Neural crest cell (in vitro differentiated cells): Measurements from ENCODE around the gene KRT33B. TPM values are rescaled to one million over a fixed set of nuclear protein-coding genes. Genes with fewer than 3 reads are reported as not detected.
A peak's percentile ranks its signal among the peaks of the same experiment; 100 is the strongest.

Experiments
- DNase-seq: peaks from one replicate; pipeline ENCODE4 v3.0.0; 2021; ENCODE audit warnings: low read depth, mixed read lengths, low spot score
- H3K27ac Mint-ChIP-seq: one replicate; pipeline ENCODE4 v1.8.0; 2021; ENCODE audit warnings: mild to moderate bottlenecking, mixed read lengths; ENCODE audit not compliant: unreplicated experiment
- H3K27me3 Mint-ChIP-seq: 2 replicates; pipeline ENCODE4 v1.8.0; 2021; ENCODE audit warnings: low read depth, mild to moderate bottlenecking, mixed read lengths
- H3K36me3 Mint-ChIP-seq: 2 replicates; pipeline ENCODE4 v1.8.0; 2021; ENCODE audit warnings: low read depth, mild to moderate bottlenecking, mixed read lengths
- H3K4me1 Mint-ChIP-seq: 2 replicates; pipeline ENCODE4 v1.8.0; 2021; ENCODE audit warnings: mixed read lengths
- H3K4me3 Mint-ChIP-seq: one replicate; pipeline ENCODE4 v1.8.0; 2021; ENCODE audit warnings: mild to moderate bottlenecking, mixed read lengths
- H3K9me3 Mint-ChIP-seq: 2 replicates; pipeline ENCODE4 v1.8.0; 2021; ENCODE audit warnings: mixed read lengths
- CTCF ChIP-seq: fragments of 200-600 bp; sonication (generic); conservative IDR thresholded peaks from 2 replicates; pipeline ENCODE4 v1.5.0; 2021; ENCODE audit warnings: antibody characterized with exemption, mild to moderate bottlenecking
- total RNA-seq: library from RNA; stranded (reverse); gene quantifications from 2 replicates; pipeline ENCODE4 v1.2.1, GENCODE V29; 2021

The KRT33B gene
- total RNA-seq, 1 donor from 2014 or later = not detected

- no peak overlapping the region for H3K4me3 Mint-ChIP-seq
- DNase-seq = no peak
- peaks cover 12% of the 10 kb centered on the region for H3K36me3 Mint-ChIP-seq
- peaks cover 13% of the 10 kb centered on the region for H3K9me3 Mint-ChIP-seq
- peaks cover 14% of the 10 kb centered on the region for H3K4me1 Mint-ChIP-seq
- no peaks in the 10 kb centered on the region for H3K27me3 Mint-ChIP-seq
- no peak overlapping the region for H3K27ac Mint-ChIP-seq
- no peak for TF ChIP-seq CTCF
Observed at GRCh38 chr17:41345992-41346391, 23.6 kb downstream of the KRT33B start.

GRCh38 chr17:41343029-41343428 is 26.6 kb downstream of the KRT33B start:
- peaks cover 25% of the 10 kb centered on the region for H3K4me1 Mint-ChIP-seq
- H3K36me3 Mint-ChIP-seq = peaks cover 12% of the 10 kb centered on the region
- peaks cover 10% of the 10 kb centered on the region for H3K9me3 Mint-ChIP-seq
- TF ChIP-seq CTCF = no peak
- H3K4me3 Mint-ChIP-seq = no peak overlapping the region
- peak overlapping the region; percentile 45 for H3K27ac Mint-ChIP-seq
- DNase-seq = no peak
- no peaks in the 10 kb centered on the region for H3K27me3 Mint-ChIP-seq

- no peak for TF ChIP-seq CTCF
- Mint-ChIP-seq H3K4me3 (peak overlapping the region; percentile 7), H3K27ac (no peak overlapping the region), H3K36me3 (peaks cover 12% of the 10 kb centered on the region), H3K27me3 (no peaks in the 10 kb centered on the region), H3K4me1 (peaks cover 25% of the 10 kb centered on the region), H3K9me3 (peaks cover 10% of the 10 kb centered on the region)
- no peak for DNase-seq
Observed at GRCh38 chr17:41340934-41341861, 28.4 kb downstream of the KRT33B start.

GRCh38 chr17:41340494-41340893 is 29.1 kb downstream of the KRT33B start:
- no peak overlapping the region for H3K27ac Mint-ChIP-seq
- H3K4me1 Mint-ChIP-seq = peaks cover 25% of the 10 kb centered on the region
- no peak overlapping the region for H3K4me3 Mint-ChIP-seq
- H3K27me3 Mint-ChIP-seq = no peaks in the 10 kb centered on the region
- peaks cover 12% of the 10 kb centered on the region for H3K36me3 Mint-ChIP-seq
- peaks cover 10% of the 10 kb centered on the region for H3K9me3 Mint-ChIP-seq
- TF ChIP-seq CTCF = no peak
- no peak for DNase-seq

GRCh38 chr17:41339571-41340172 is 29.9 kb downstream of the KRT33B start:
- Mint-ChIP-seq H3K4me3 (no peak overlapping the region), H3K27me3 (no peaks in the 10 kb centered on the region), H3K27ac (no peak overlapping the region), H3K4me1 (peaks cover 25% of the 10 kb centered on the region), H3K9me3 (peaks cover 6% of the 10 kb centered on the region), H3K36me3 (peaks cover 12% of the 10 kb centered on the region)
- no peak for DNase-seq
- TF ChIP-seq CTCF = no peak
